Neutrophil (primary cell): Measurements from ENCODE around the gene MRPL40.
A peak's percentile ranks its signal among the peaks of the same experiment; 100 is the strongest.

Source experiments
- H3K27ac ChIP-seq: fragments of 200-600 bp; sonication (generic); 2 replicates; pipeline ENCODE4 v1.5.1; 2016; ENCODE audit warnings: mild to moderate bottlenecking, moderate library complexity
- H3K27me3 ChIP-seq: fragments of 200-600 bp; sonication (generic); 2 replicates; pipeline ENCODE4 v1.6.0; 2016; ENCODE audit warnings: mild to moderate bottlenecking
- H3K36me3 ChIP-seq: fragments of 200-600 bp; sonication (generic); 2 replicates; pipeline ENCODE4 v1.5.1; 2017
- H3K4me1 ChIP-seq, 2 experiments: fragments of 200-600 bp in 1 of 2; sonication (generic) in 1 of 2; 1 replicate in 1 of 2; 2 replicates in 1 of 2; pipeline versions ENCODE4 v1.5.1 to v1.6.1; 2013 to 2016; ENCODE audit warnings: low read depth in 1 of 2, low read length in 1 of 2, mild to moderate bottlenecking in 1 of 2, moderate library complexity in 1 of 2; ENCODE audit not compliant: control insufficient read depth in 1 of 2, insufficient read depth in 1 of 2
- H3K4me3 ChIP-seq, 2 experiments: fragments of 200-600 bp in 1 of 2; sonication (generic) in 1 of 2; 1 replicate in 1 of 2; 2 replicates in 1 of 2; pipeline ENCODE4 v1.5.1; 2013 to 2016; ENCODE audit warnings: low read depth in 1 of 2, low read length in 1 of 2, mild to moderate bottlenecking in 1 of 2, moderate library complexity in 1 of 2
- H3K9me3 ChIP-seq: fragments of 200-600 bp; sonication (generic); 2 replicates; pipeline ENCODE4 v1.5.1; 2016
- TF ChIP-seq, protein P1 (sequence below): fragments of 200-600 bp; sonication (generic); IDR thresholded peaks from 2 replicates; pipeline ENCODE4 v1.5.1; 2016; ENCODE audit warnings: antibody characterized with exemption

Gene MRPL40

GRCh38 chr22:19406281-19406811 lies 26.0 kb upstream of the MRPL40 start:
- Histone ChIP-seq H3K36me3 (peaks cover 91% of the 10 kb centered on the region), H3K27me3 (no peaks in the 10 kb centered on the region), H3K4me3 (no peak overlapping the region), H3K4me1 (no peaks in the 10 kb centered on the region), H3K27ac (peak overlapping the region; percentile 30), H3K9me3 (no peaks in the 10 kb centered on the region)
- TF ChIP-seq, protein P1, sequence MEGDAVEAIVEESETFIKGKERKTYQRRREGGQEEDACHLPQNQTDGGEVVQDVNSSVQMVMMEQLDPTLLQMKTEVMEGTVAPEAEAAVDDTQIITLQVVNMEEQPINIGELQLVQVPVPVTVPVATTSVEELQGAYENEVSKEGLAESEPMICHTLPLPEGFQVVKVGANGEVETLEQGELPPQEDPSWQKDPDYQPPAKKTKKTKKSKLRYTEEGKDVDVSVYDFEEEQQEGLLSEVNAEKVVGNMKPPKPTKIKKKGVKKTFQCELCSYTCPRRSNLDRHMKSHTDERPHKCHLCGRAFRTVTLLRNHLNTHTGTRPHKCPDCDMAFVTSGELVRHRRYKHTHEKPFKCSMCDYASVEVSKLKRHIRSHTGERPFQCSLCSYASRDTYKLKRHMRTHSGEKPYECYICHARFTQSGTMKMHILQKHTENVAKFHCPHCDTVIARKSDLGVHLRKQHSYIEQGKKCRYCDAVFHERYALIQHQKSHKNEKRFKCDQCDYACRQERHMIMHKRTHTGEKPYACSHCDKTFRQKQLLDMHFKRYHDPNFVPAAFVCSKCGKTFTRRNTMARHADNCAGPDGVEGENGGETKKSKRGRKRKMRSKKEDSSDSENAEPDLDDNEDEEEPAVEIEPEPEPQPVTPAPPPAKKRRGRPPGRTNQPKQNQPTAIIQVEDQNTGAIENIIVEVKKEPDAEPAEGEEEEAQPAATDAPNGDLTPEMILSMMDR = no peak

DNA sequence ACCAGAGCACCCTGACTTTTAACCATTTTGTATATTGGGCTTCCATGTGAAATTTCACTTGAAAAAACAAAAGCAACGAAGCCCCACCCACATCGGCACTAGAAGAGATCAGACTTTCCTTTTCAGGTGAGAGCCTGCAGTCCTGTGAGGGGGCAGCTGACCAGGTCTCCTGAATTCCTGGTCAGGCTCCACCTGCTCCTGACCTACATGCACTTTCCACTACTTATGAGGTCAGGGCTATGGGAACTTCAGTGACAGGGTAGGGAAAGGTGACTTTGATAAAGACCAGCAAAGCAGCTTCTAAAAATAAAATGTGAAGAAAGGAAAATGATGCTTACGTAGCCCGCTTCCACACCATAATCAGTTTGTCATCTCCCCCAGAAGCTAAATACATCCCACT lies 25.5 kb upstream of the MRPL40 start:
- Histone ChIP-seq H3K4me3 (no peak overlapping the region), H3K27me3 (no peaks in the 10 kb centered on the region), H3K27ac (peak overlapping the region; percentile 30), H3K4me1 (no peaks in the 10 kb centered on the region), H3K9me3 (no peaks in the 10 kb centered on the region), H3K36me3 (peaks cover 86% of the 10 kb centered on the region)
- TF ChIP-seq, protein P1 = no peak

- peak overlapping the region; percentile 16 for H3K27ac ChIP-seq
- TF ChIP-seq, protein P1 = no peak
- peaks cover 3 to 6% of the 10 kb centered on the region in 2 experiments for H3K4me1 ChIP-seq
- no peaks in the 10 kb centered on the region for H3K9me3 ChIP-seq
- H3K4me3 ChIP-seq = no peak overlapping the region
- H3K36me3 ChIP-seq = peaks cover 76% of the 10 kb centered on the region
- no peaks in the 10 kb centered on the region for H3K27me3 ChIP-seq
Observed at GRCh38 chr22:19407649-19408606, 24.4 kb upstream of the MRPL40 start.

- H3K4me1 ChIP-seq = peaks cover 13 to 20% of the 10 kb centered on the region in 2 experiments
- TF ChIP-seq, protein P1 = no peak
- peak overlapping the region; percentile 50 for H3K27ac ChIP-seq
- no peaks in the 10 kb centered on the region for H3K9me3 ChIP-seq
- H3K27me3 ChIP-seq = no peaks in the 10 kb centered on the region
- H3K4me3 ChIP-seq = no peak overlapping the region
- H3K36me3 ChIP-seq = peaks cover 50% of the 10 kb centered on the region
Observed at GRCh38 chr22:19410941-19411689, 21.2 kb upstream of the MRPL40 start.

DNA sequence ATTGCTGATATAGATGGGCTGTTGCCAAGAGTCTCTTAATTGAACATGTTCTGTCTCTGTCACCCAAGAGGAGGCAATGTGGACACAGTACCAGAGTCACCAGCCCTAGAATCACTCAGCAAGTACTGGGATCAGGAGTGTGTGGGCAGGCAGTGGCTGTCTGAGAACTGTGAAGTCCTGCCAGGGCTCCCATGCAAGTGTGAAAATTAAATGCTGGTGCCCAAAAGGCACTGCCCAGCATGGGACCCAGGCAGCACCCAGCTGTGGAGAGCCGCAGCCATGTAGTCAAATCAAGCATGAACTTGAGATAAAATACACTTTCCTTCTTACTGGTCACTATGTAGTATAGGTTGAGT lies 20.7 kb upstream of the MRPL40 start:
- H3K4me3 ChIP-seq = no peak overlapping the region
- peaks cover 44% of the 10 kb centered on the region for H3K36me3 ChIP-seq
- no peaks in the 10 kb centered on the region for H3K27me3 ChIP-seq
- H3K9me3 ChIP-seq = no peaks in the 10 kb centered on the region
- TF ChIP-seq, protein P1 = no peak
- H3K27ac ChIP-seq = peak overlapping the region; percentile 50
- peaks cover 18 to 25% of the 10 kb centered on the region in 2 experiments for H3K4me1 ChIP-seq
